Frontal cortex (tissue), 4 donors: Measurements from ENCODE around the gene ZNF146. TPM values are rescaled to one million over a fixed set of nuclear protein-coding genes. Genes with fewer than 3 reads are reported as not detected.
"Not testable (repeated sequence)": the region's sequence is repeated elsewhere in the genome, so short reads cannot be mapped to it uniquely, and the experiment has no call there.

Experiments used
- DNase-seq, 2 donors: peaks; one replicate each; pipeline ENCODE4 v3.0.0; 2012; ENCODE audit warnings: low spot score in 2 of 2
- FAIRE-seq: peaks from 2 replicates; lab custom pipeline; 2012; peaks lifted over from hg19 to GRCh38; lab: Jason Lieb, UNC
- total RNA-seq: library from RNA; depleted of rRNA; stranded (reverse); fragments of >200 nt; gene quantifications from one replicate; pipeline ENCODE4 v1.2.3, GENCODE V29; 2014
- donor health status: control.
- donor health status: control.
- donor health status: control.

The ZNF146 gene
- total RNA-seq, 1 donor from 2014 or later: 86.0 TPM

DNA sequence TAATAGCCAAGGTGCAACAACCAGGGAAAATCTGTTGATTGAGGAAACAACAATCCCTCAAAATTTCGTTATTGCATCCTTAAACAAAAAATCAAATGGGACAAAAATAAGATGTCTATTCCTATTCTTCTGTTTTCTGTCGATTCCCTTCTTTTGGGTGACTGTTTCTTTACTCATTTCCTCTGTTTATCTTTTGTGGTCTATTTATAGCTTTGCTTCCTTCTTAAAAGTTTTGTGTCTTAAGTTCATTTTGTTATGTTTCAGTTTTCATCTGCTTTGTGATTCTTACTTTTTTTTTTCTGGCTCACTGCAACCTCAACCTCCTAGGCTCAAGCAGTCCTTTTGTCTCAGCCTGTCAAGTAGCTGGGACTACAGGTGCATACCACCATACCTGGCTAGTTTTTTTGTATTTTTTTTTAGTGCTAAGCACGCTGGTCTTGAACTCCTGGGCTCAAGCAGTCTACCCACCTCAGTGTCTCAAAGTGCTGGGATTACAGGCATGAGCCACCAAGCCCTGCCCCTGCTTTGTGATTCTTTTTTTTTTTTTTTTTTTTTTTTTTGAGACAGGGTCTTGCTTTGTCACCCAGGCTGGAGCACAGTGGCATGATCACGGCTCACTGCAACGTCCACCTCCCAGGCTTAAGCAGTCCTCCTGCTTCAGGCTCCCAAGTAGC lies 10.4 kb downstream of the ZNF146 start:
- FAIRE-seq: no peak

DNA sequence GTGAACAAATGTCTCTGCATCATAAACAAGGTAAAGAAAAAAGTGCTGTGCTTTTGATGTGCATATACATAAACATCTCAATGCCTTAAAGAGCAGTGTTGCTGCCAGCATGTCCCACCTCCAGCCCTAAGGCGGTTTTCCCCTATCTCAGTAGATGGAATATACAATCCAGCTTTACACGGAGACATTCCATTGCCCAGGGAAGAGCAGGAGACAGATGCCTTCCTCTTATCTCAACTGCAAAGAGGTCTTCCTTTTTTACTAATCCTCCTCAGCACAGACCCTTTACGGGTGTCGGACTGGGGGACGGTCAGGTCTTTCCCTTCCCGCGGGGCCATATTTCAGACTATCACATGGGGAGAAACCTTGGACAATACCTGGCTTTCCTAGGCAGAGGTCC lies 18.7 kb downstream of the ZNF146 start:
- not testable (repeated sequence) for FAIRE-seq, DNase-seq

More for the DNA sequence above, 10.4 kb downstream of the ZNF146 start:
- DNase-seq: no peak

DNA sequence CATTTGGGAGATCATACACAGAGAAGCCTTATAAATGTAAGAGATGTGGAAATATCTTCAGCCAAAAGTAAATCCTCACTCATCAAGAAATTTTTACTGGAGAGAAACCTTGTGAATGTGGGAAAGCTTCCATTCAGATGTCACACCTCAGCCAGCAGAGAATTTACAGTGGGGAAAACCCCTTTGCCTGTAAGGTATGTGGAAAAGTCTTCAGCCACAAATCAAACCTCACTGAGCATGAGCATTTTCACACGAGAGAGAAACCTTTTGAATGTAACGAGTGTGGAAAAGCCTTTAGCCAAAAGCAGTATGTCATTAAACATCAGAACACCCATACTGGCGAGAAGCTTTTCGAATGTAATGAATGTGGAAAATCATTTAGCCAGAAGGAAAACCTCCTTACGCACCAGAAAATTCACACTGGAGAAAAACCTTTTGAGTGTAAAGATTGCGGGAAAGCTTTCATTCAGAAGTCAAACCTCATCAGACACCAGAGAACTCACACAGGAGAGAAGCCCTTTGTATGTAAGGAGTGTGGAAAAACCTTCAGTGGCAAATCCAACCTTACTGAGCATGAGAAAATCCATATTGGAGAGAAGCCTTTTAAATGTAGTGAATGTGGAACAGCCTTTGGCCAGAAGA lies 21.5 kb downstream of the ZNF146 start:
- FAIRE-seq (no peak), DNase-seq (no peak)

DNA sequence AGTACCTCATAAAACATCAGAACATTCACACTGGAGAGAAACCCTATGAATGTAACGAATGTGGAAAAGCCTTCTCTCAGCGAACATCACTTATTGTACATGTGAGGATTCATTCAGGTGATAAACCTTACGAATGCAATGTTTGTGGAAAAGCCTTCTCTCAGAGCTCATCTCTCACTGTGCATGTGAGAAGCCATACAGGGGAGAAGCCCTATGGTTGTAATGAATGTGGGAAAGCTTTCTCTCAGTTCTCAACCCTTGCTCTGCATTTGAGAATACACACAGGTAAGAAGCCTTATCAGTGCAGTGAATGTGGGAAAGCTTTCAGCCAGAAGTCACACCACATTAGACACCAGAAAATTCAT lies 22.0 kb downstream of the ZNF146 start:
- DNase-seq (no peak), FAIRE-seq (no peak)

- FAIRE-seq (no peak), DNase-seq (no peak)
Measured at GRCh38 chr19:36244066-36244465, 29.2 kb downstream of the ZNF146 start.

GRCh38 chr19:36245210-36246005 lies 30.5 kb downstream of the ZNF146 start:
- peak in 1 of 2 donors; percentile 47 for DNase-seq
- FAIRE-seq: no peak

GRCh38 chr19:36246006-36246481 lies 31.1 kb downstream of the ZNF146 start:
- DNase-seq: peak in 1 of 2 donors; percentile 38
- FAIRE-seq: no peak

DNA sequence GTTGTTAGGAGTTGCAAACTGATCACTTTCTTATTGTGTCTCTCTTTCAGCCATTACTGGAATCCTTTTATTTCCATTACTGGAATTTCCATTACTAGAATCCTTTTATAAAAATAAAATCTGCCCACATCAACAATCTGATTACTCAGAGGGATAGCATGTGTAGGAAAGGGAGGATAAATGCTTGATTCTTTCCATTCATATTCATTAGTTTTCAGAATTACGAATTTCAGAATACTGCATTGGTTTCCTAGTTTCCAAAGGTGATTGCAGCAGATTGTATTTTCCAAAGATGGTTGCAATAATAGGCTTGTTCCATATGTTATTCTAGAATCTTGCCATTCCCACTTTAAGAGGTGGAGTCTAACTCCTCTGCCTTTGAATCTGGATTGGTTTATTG lies 37.1 kb downstream of the ZNF146 start:
- no peak for DNase-seq
- FAIRE-seq: no peak

DNA sequence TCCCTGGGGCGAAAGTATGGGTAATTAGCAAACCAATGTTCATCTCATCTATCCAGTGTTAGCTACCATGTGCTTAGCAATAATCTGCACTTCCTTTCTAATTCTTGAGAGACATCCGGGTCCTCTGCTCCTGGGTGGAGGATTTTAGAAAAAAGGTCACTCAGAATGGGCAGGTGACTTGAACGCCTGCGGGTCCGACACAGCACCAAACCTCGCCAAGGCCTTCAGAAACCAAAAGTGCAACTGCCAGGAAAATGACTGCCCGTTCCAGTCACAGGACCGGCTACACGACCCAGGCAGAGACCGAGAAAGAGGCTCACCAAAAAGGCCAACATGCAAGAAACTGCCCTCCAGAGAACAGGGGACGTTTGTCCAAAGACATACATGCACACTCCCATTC lies 39.9 kb downstream of the ZNF146 start:
- FAIRE-seq (no peak), DNase-seq (no peak)

- FAIRE-seq: no peak
- DNase-seq: no peak
Measured at GRCh38 chr19:36255316-36255715, 40.4 kb downstream of the ZNF146 start.

DNA sequence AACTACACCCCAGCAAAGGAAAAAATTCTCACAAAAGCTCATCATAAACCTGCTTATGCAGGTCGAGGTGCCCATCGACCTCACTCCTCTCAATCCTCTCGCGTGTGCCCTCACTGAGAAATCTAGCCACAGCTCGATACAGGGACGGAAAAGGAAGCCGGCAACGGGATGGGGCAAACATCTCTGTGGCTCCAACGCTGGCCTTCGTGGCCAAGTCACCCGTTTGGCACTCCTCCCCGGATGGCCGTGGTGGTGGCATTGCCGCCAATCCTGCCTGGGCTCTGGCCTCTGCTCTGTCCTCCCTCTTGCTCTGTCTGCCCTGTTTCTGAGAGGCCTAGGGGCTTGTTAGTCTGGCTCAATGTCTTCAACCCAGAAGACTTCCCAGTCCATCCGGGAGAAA lies 41.2 kb downstream of the ZNF146 start:
- no peak for FAIRE-seq
- DNase-seq: no peak

GRCh38 chr19:36256853-36257519 lies 42.1 kb downstream of the ZNF146 start:
- no peak for DNase-seq
- FAIRE-seq: no peak

- FAIRE-seq: no peak
- peak in 1 of 2 donors; percentile 60 for DNase-seq
Measured at GRCh38 chr19:36257520-36257876, 42.6 kb downstream of the ZNF146 start.

- no peak for DNase-seq
- FAIRE-seq: no peak
Measured at GRCh38 chr19:36258028-36258875, 43.3 kb downstream of the ZNF146 start.

GRCh38 chr19:36259211-36259610 lies 44.3 kb downstream of the ZNF146 start:
- DNase-seq (no peak), FAIRE-seq (no peak)

DNA sequence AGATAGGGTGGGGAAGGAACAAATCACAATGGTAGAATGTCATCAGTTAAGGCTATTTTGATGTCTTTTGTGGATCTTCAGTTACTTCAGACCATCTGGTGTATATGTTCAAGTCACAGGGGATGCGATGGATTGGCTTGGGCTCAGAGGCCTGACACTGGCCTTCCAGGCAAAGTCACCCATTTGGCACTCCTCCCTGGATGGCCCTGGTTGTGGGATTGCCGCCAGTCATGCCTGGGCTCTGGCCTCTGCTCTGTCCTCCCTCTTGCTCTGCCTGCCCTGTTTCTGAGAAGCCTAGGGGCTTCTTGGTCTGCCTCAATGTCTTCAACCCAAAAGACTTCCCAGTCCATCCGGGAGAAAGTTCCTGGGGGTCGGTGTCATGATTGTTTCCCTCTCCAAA lies 50.2 kb downstream of the ZNF146 start:
- DNase-seq (no peak), FAIRE-seq (no peak)

DNA sequence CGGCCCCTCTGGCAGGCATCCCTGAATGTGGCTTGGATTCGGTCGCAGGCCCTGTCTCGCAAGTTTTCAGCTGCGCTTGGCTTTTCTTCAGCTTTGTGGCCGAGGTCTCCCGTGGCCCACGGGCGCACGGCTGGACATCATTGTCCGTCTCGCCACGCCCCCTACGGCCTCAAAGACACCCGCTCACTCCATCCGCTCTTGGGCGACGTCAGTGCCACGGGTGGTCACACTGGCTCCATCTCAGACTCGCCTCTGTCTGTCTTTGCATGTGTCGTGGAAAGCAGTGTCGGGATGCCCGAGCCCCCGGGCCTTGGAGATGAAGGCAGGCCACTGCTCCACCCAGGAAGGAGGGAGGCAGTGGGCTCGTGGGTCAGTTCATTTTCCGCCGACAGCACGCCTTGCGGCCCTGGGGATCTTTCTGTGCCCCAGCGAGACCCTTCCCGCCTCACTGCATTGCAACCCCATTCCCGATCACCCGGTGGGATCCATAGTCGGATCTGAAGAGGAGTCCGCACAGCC lies 51.0 kb downstream of the ZNF146 start:
- DNase-seq (no peak), FAIRE-seq (no peak)

GRCh38 chr19:36266375-36266961 lies 51.6 kb downstream of the ZNF146 start:
- DNase-seq (no peak), FAIRE-seq (no peak)
